ENCODE results near the gene LYPD4.
"Not testable (repeated sequence)": the region's sequence is repeated elsewhere in the genome, so short reads cannot be mapped to it uniquely, and the experiment has no call there.

The LYPD4 gene

DNA sequence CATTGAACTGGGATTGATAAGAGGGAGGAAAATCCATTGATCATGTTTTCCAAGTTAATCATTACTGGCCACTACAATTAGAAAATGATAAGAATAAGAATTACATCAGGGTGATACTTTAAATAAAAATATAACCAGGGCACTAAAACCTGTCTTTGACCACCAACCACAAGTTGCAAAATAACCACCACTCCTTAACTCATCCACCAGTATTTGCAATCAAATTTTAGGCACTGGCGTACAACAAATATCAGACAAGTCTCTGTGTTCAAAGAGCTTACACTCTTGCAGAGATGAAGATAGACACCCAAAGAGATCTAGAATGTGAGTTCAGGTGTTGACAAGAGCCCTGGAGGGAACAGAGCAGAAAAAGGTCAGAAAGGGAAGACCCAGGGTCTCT is 47.6 kb downstream of the LYPD4 start:
- DNase-seq, result no peak

DNA sequence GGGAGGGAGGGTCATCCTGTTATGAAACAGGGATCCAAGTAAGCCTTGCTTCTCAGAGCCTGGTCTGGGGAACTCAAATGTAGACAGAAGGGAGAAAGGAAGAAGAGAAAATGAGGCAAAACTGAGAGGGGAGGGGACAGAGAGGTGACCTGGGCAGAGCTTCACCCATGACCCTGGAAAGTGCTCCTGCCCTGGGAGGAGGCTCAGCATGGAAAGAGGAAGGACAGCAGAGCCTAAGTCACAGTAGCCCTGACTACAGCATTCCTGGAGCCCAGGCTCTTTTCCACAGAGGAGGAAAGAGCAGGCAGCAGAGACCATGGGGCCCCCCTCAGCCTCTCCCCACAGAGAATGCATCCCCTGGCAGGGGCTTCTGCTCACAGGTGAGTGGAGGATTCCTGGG is 48.1 kb downstream of the LYPD4 start, which contains the start of gene CEACAM3:
Gene CEACAM3 (plus strand): TSS at position 226 of the 400 bp plus-strand sequence. CDS start 91 bp downstream, at position 317.
- DNase-seq, result no peak

DNA sequence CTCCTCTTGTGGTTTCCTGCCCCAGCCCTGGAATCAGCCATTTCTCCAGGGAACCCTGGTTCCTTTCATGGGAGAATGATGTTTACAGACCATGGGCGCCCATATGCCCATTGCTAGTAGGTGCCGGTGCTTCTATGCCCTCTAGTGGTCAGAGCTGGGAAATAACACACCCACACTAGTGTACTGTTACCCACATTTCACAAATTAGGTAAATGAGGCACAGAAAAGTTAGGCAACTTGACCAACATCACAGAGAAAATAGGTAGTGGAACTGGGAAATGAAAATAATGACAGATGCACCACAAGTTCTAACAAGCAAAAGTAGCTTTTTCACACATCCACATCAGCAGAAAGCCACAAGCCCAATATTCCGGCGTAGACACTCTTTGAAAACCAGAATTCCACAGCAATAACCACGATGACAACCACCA is 49.4 kb downstream of the LYPD4 start:
- DNase-seq, result peak; percentile 72

DNA sequence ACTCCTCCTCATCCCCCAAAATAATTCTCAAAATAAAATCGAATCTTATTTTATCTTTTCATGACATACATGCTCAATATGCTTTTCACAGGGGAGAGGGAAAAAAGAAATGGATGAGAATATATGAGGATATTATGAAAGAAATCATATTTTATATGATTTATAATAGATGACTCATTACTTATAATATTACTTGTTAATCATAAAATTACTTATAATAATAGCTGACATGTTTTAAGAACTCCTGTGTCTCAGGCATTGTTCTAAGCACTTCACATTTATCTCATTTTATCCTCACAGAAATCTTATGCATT is 51.1 kb downstream of the LYPD4 start:
- no peak for DNase-seq

DNA sequence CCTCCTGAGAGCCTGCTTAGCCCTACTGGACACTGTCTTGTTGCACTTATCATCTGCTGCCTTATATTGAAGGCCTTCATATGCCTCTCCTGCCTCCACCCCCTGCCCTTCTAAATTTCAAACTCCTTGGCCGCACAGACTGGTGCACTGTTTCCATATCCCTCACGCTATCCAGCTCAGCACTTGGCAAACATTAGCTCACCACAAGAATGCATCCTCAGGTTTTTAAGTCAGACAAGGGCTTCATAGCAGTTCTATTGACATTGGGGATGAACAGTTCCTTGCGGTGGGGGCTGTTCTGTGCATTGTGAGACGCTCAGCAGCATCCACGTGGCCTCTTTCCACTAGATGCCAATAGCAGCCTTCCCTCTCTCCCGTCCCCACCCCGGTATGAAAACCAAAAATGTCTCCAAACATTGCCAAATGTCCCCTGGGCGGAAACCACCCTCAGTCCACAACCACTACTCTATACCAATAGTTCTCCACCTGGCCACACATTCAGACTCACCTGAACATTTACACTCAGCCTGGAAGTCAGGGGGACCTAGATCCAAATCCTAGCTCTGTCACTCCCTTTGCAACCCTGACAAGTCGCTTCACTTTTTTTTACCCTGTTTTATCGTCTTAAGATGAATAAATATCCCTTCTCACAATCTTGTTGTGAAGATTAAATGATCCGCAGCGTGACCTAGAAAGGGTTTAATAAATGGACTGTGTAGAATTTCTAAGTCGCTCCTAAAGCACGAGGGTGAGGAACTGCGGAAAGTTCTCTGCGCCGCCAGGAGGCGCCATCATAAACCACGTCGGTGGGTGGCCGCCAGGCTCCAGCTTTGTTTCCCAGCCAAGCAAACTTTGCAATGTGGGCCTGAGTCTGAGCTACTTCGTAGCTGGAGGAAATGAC is 51.7 kb downstream of the LYPD4 start:
- DNase-seq, result peak; percentile 38

DNA sequence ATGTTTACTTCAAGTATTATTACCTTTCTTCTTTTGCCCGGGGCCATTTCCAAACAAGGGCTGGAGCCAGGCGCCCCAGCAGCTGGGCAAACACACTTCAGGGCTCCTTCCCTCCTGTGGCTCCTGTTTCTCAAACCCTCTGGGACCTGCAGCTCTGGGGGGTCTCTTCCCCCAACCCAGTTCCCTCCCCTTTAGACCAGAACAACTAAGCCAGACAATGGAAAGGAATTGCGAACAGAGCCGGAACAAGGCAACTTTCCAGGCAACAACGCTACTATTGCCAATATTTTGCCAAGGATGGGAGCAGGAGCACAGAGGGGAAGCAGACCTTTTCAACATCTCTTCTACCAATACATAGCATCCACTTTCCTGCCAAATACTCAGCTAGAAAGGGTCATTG is 55.4 kb downstream of the LYPD4 start:
- DNase-seq, result not testable (repeated sequence)

DNA sequence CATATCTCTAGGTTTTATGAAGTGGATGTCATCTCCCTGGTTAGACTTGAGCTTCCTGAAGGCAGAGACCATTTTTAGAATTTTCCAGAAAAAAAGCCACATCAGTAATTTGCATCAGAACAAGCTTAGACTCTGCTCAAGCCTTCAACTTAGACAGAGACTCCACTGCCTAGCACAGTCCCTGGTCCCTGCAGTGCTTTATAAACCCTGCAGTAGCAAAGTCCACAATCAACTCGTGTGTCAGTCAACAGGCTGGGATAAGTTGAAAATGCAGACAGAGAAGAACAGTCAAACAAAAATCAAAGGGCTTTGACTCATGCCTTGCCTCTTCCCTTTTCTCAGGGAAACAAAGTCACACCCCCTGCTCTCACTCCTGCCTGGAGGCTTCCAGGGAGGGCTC is 56.0 kb downstream of the LYPD4 start:
- DNase-seq, result not testable (repeated sequence)

Data from CD4-positive, alpha-beta T cell treated with Interleukin-12 subunit alpha and Interleukin-12 subunit beta, for 1 hour (primary cell).